GM13976 (cell line): ENCODE measurements around the gene SLC44A2.

Experiments
- DNase-seq: peaks from one replicate; pipeline ENCODE4 v3.0.0; 2012; ENCODE audit warnings: low spot score
- in situ Hi-C: fragments of 300-500 bp; cut with MboI; formaldehyde crosslinking; loops from one replicate; pipeline ENCODE4 v1.12.0; 2022; ENCODE audit warnings: low sequenced_read_pairs, mixed read lengths, inconsistent platforms; ENCODE audit not compliant: unreplicated experiment
- TF ChIP-seq, protein P1 (sequence below): IDR thresholded peaks from 2 replicates; pipeline ENCODE4 v1.5.1; 2012; ENCODE audit warnings: borderline replicate concordance, mild to moderate bottlenecking; ENCODE audit not compliant: insufficient read depth; ENCODE audit errors: extremely low read depth, missing control alignments, control extremely low read depth

SLC44A2 gene

DNA sequence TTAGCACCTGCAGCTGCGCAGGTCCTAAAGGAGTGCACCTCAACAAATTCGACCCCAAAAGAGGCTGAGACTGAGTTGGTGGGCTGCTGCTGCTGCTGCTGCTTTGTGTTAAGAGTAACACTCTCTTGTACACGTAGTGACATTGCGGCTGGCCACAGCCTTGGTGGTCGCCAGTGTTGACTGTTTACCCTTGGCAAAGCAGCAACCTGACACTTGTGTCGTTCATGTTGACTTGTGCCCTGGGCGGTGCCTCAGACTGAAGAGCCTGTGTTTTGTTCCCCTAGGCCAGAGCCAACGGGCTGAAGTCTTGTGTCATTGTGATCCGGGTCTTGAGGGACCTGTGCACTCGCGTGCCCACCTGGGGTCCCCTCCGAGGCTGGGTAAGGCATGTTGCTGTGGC lies 53.5 kb downstream of the SLC44A2 start:
- DNase-seq: no peak
- TF ChIP-seq, protein P1, sequence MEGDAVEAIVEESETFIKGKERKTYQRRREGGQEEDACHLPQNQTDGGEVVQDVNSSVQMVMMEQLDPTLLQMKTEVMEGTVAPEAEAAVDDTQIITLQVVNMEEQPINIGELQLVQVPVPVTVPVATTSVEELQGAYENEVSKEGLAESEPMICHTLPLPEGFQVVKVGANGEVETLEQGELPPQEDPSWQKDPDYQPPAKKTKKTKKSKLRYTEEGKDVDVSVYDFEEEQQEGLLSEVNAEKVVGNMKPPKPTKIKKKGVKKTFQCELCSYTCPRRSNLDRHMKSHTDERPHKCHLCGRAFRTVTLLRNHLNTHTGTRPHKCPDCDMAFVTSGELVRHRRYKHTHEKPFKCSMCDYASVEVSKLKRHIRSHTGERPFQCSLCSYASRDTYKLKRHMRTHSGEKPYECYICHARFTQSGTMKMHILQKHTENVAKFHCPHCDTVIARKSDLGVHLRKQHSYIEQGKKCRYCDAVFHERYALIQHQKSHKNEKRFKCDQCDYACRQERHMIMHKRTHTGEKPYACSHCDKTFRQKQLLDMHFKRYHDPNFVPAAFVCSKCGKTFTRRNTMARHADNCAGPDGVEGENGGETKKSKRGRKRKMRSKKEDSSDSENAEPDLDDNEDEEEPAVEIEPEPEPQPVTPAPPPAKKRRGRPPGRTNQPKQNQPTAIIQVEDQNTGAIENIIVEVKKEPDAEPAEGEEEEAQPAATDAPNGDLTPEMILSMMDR: no peak
- in situ Hi-C loops: no loop called here

DNA sequence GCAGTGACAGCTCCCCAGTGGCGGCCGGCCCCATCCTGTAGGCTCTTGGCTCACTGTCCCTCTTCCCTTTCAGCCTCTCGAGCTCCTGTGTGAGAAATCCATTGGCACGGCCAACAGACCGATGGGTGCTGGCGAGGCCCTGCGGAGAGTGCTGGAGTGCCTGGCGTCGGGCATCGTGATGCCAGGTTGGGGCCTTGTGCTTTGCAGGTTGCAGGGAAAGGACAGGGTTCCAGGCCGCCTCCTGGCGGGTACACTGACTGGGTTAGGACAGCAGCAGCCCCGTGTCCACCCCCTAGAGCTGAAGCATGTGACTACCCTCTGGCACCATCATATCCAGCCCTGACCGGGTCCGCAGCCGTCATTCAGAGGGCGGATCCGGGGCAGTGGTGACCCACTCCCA lies 54.4 kb downstream of the SLC44A2 start:
- TF ChIP-seq, protein P1: no peak
- no peak for DNase-seq
- in situ Hi-C loops: no loop called here

DNA sequence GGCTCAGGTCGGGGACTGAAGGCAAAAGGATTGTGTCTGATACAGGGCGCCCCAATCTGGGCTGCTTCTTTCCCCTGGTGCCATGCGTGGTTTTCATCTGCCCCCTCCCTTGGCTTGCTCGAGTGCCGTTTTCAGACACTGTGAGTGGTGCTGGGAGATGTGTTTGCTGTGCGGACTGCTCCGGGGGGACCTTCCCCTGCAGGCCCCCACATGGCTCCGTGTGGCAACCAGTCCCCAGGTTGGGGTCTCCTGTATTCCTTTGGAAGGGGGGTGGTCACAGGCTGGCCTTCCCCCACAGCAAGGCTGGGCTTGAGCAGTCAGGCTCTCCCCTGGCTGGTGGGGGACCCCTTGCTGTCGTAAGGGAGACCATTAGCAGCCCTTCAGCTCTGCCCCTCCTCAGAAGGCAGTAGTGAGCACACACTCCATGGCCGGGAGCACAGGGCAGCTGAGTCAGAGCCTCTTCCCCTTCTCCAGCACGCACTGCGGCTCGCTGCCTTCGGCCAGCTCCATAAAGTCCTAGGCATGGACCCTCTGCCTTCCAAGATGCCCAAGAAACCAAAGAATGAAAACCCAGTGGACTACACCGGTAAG lies 55.3 kb downstream of the SLC44A2 start:
- TF ChIP-seq, protein P1: no peak
- no peak for DNase-seq
- in situ Hi-C loops: no loop called here

DNA sequence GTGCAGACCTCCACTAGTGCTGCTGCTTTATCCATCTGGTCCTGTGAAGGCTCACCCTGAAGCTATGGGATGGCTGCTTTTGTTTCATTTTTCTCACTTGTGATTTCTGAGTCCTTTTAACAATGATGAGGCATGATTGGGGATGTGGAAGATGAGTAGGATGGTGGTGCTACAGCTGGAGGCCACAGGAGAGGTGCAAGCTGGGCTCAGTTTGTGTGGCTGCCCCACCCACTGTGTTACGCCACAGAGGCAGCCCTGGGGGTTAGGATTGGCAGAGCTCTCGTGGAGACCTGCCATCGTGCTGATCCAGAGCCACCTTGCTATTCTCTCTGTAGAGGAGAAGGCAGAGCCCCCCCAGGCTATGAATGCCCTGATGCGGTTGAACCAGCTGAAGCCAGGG lies 56.3 kb downstream of the SLC44A2 start:
- no peak for DNase-seq
- TF ChIP-seq, protein P1: no peak
- in situ Hi-C loops: no loop called here

DNA sequence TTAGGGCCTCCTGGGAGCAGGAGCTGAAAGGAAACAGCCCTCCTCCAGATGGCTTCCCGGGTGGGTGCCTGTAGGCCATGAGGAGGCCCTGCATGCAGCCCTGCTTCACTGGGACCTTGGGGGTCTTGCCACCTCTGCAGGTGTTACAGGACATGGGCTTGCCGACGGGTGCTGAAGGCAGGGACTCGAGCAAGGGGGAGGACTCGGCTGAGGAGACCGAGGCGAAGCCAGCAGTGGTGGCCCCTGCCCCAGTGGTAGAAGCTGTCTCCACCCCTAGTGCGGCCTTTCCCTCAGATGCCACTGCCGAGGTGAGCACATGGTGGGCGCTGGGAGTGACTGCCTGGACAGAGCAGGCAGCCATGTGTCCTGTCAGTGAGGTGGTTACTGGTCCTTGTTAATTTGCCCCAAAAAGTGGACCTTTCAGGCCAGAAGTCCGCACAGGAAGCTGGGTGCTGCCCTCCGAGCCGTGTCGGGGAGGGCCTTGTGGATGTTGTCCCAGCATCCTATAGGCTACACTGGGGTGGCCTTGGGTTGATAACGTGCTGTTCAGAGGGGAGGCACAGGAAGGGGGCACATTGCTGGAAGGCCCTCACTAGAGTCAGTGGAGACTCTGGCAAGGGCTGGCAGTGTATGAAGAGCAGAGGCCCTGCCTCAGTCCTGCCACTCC lies 57.2 kb downstream of the SLC44A2 start:
- in situ Hi-C loops: no loop called here
- no peak for DNase-seq
- TF ChIP-seq, protein P1: no peak

DNA sequence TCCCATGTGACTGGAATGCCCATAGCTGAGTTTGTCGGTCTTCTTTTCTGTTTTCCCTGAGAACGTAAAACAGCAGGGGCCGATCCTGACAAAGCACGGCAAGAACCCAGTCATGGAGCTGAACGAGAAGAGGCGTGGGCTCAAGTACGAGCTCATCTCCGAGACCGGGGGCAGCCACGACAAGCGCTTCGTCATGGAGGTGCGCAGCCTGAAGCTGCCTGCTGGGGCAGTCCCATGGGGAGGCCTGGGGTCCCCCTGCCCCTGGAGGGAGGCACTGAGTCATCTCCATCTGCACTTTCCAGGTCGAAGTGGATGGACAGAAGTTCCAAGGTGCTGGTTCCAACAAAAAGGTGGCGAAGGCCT lies 57.7 kb downstream of the SLC44A2 start:
- TF ChIP-seq, protein P1: no peak

More for the DNA sequence above, 57.7 kb downstream of the SLC44A2 start:
- DNase-seq: no peak
- in situ Hi-C loops: no loop called here
